Panc1 (cell line): ENCODE measurements around the gene SIGLECL1. TPM values are rescaled to one million over a fixed set of nuclear protein-coding genes. Genes with fewer than 3 reads are reported as not detected.

Experiments used
- ATAC-seq: fragments of 200-7000 bp; cut with Tn5 transposase; 2 replicates; pipeline ENCODE4 v1.9.1; 2020; ENCODE audit warnings: mild to moderate bottlenecking, moderate library complexity
- BruUV-seq: library from RNA; stranded (reverse); fragments of 400-500 nt; replicated peaks from 2 replicates; lab custom pipeline; 2021; lab: Mats Ljungman, UMichigan
- CTCF ChIA-PET: fragments of 300-600 bp; sonication (Branson Sonifier 250); formaldehyde crosslinking; loops from one replicate; lab custom pipeline; 2022; ENCODE audit warnings: antibody characterized with exemption; lab: Charles Lee
- POLR2A ChIA-PET: fragments of 300-600 bp; sonication (Branson Sonifier 250); formaldehyde crosslinking; loops from one replicate; lab custom pipeline; 2022; ENCODE audit warnings: antibody characterized with exemption; lab: Charles Lee
- DNase-seq: peaks from one replicate; pipeline ENCODE4 v3.0.0-alpha.2; 2010; ENCODE audit warnings: low read depth, low spot score
- H3K27ac ChIP-seq: 2 replicates; pipeline ENCODE4 v1.5.1; 2011; ENCODE audit warnings: mild to moderate bottlenecking, low read length, inconsistent platforms
- H3K27me3 ChIP-seq: fragments of 200-500 bp; sonication (Bioruptor generic); 2 replicates; pipeline ENCODE4 v1.6.0; 2014; ENCODE audit warnings: low read length, inconsistent platforms; ENCODE audit not compliant: control insufficient read depth, insufficient read depth
- H3K36me3 ChIP-seq: fragments of 200-500 bp; sonication (Bioruptor generic); 2 replicates; pipeline ENCODE4 v1.5.1; 2014; ENCODE audit warnings: inconsistent platforms, mild to moderate bottlenecking, low read length, moderate library complexity; ENCODE audit not compliant: control insufficient read depth, insufficient read depth
- H3K4me1 ChIP-seq: 2 replicates; pipeline ENCODE4 v1.5.1; 2011; ENCODE audit warnings: inconsistent platforms, mild to moderate bottlenecking, low read length, moderate library complexity; ENCODE audit not compliant: control insufficient read depth, insufficient read depth
- H3K4me3 ChIP-seq, 2 experiments: 2 replicates each; pipeline ENCODE4 v1.5.1; 2011 to 2012; ENCODE audit warnings: low read depth in 2 of 2, low read length in 2 of 2, mild to moderate bottlenecking in 2 of 2, inconsistent platforms in 1 of 2, moderate library complexity in 1 of 2
- H3K9me3 ChIP-seq: fragments of 200-500 bp; sonication (Bioruptor generic); 2 replicates; pipeline ENCODE4 v1.5.1; 2014; ENCODE audit warnings: low read depth, mild to moderate bottlenecking, inconsistent platforms, low read length, moderate library complexity; ENCODE audit not compliant: control insufficient read depth, insufficient read depth
- CTCF ChIP-seq: fragments of 450-650 bp; IDR thresholded peaks from 2 replicates; pipeline ENCODE4 v1.5.1; 2017; ENCODE audit warnings: mild to moderate bottlenecking
- POLR2AphosphoS5 ChIP-seq: IDR thresholded peaks from 2 replicates; pipeline ENCODE4 v1.6.1; 2012; ENCODE audit warnings: mild to moderate bottlenecking, low read depth, low read length, moderate library complexity
- REST ChIP-seq, 2 experiments: IDR thresholded peaks; 2 replicates each; pipeline ENCODE4 v1.6.1; 2011 to 2012; ENCODE audit warnings: low read depth in 2 of 2, control low read depth in 1 of 2, low read length in 1 of 2, mild to moderate bottlenecking in 1 of 2, moderate library complexity in 1 of 2; ENCODE audit not compliant: insufficient read depth in 1 of 2
- SIN3A ChIP-seq: IDR thresholded peaks from 2 replicates; pipeline ENCODE4 v1.6.1; 2012; ENCODE audit warnings: low read depth, mild to moderate bottlenecking, low read length, moderate library complexity, borderline replicate concordance; ENCODE audit not compliant: insufficient read depth
- TCF7L2 ChIP-seq: IDR thresholded peaks from 2 replicates; pipeline ENCODE4 v1.6.1; 2011; ENCODE audit warnings: mild to moderate bottlenecking, low read depth, low read length, inconsistent platforms
- in situ Hi-C: cut with HindIII; loops from 2 replicates; pipeline ENCODE4 v1.10.0; 2016; ENCODE audit warnings: low sequenced_read_pairs, low pct_unique_long_range_greater_than_20kb
- intact Hi-C: fragments of 100-400 bp; cut with micrococcal nuclease; formaldehyde crosslinking; loops from one replicate; pipeline ENCODE4 v1.10.0; 2022; ENCODE audit not compliant: unreplicated experiment
- total RNA-seq: library from RNA; stranded (reverse); gene quantifications from one replicate; pipeline ENCODE4 v1.2.1, GENCODE V29; 2021; ENCODE audit not compliant: unreplicated experiment

Gene SIGLECL1
- total RNA-seq, 1 experiment from 2014 or later = not detected

GRCh38 chr19:51258165-51259160 lies 7.6 kb downstream of the SIGLECL1 start:
- no peak for ATAC-seq
- peaks cover 5% of the 10 kb centered on the region for H3K27me3 ChIP-seq
- H3K4me3 ChIP-seq = no peak overlapping the region
- in situ Hi-C loops = no loop called here
- no TSS peak for BruUV-seq
- ChIA-PET POLR2A (no interaction called here), CTCF (no interaction called here)
- H3K9me3 ChIP-seq = no peaks in the 10 kb centered on the region
- no peak overlapping the region for H3K27ac ChIP-seq
- no peaks in the 10 kb centered on the region for H3K4me1 ChIP-seq
- no peaks in the 10 kb centered on the region for H3K36me3 ChIP-seq
- no peak for DNase-seq
- no peak for TF ChIP-seq POLR2AphosphoS5
- TF ChIP-seq CTCF = no peak
- TF ChIP-seq SIN3A = no peak
- no peak for TF ChIP-seq REST (IDR thresholded peaks at IDR 0.05; ENCODE audit: insufficient read depth in 1 of 2, low read depth in 2 of 2, low read length in 1 of 2)
- no peak for TF ChIP-seq TCF7L2
- intact Hi-C loops = loop anchor here (5.0 kb wide), 1 partner anchor 101 kb away; no protein-coding TSS in a partner anchor

- no peaks in the 10 kb centered on the region for H3K4me1 ChIP-seq
- in situ Hi-C loops = no loop called here
- no peak overlapping the region for H3K4me3 ChIP-seq
- H3K9me3 ChIP-seq = no peaks in the 10 kb centered on the region
- TF ChIP-seq CTCF (peak; percentile 81), POLR2AphosphoS5 (no peak)
- H3K27me3 ChIP-seq = peaks cover 5% of the 10 kb centered on the region
- no peaks in the 10 kb centered on the region for H3K36me3 ChIP-seq
- ChIA-PET CTCF (interaction anchor here (0.6 kb wide), 1 partner anchor 19 kb away, joined by 6 read pairs; no protein-coding TSS in a partner anchor), POLR2A (no interaction called here)
- ATAC-seq (peak; percentile 76; the same call in 1 of the 2 replicates), DNase-seq (peak; percentile 20)
- intact Hi-C loops = loop anchor here (5.0 kb wide), 1 partner anchor 102 kb away; no protein-coding TSS in a partner anchor
- H3K27ac ChIP-seq = no peak overlapping the region
- BruUV-seq = no TSS peak
Measured at GRCh38 chr19:51259348-51260245, 8.7 kb downstream of the SIGLECL1 start.
